Measurements from ENCODE around the gene DGUOK. TPM values are rescaled to one million over a fixed set of nuclear protein-coding genes. Genes with fewer than 3 reads are reported as not detected.

DGUOK gene
- total RNA-seq, 1 experiment from 2014 or later = 78.5 TPM

DNA sequence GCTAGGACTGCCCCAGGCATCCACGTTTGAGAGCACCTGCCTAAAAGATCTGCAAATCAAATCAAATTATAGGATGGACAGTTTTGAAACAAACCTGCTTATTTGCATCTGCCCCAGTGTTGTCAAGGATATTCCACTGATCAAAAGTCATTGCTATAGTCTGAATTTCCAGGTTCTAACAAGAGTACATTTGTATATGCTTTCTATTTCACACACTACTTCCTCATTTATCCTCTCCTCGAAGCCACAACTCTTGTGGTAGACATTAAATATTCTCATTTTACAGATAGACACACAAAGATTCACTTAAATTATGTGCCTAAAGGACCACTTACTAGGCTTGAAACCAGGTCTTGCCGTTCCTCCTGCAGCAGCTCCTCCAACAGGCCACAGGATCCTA, 46.2 kb downstream of the DGUOK start:
- CTCF ChIA-PET = no interaction called here

GRCh38 chr2:73975731-73976130, 49.1 kb downstream of the DGUOK start:
- TF ChIP-seq TCF7L2 (IDR thresholded peaks at IDR 0.05; ENCODE audit: low read depth, low read length) = no peak
- no peak for TF ChIP-seq POLR2AphosphoS5 (IDR thresholded peaks at IDR 0.05; ENCODE audit: low read depth, low read length)
- TF ChIP-seq REST (IDR thresholded peaks at IDR 0.05; ENCODE audit: insufficient read depth in 1 of 2, low read depth in 2 of 2, low read length in 1 of 2) = no peak
- TF ChIP-seq, protein P1, sequence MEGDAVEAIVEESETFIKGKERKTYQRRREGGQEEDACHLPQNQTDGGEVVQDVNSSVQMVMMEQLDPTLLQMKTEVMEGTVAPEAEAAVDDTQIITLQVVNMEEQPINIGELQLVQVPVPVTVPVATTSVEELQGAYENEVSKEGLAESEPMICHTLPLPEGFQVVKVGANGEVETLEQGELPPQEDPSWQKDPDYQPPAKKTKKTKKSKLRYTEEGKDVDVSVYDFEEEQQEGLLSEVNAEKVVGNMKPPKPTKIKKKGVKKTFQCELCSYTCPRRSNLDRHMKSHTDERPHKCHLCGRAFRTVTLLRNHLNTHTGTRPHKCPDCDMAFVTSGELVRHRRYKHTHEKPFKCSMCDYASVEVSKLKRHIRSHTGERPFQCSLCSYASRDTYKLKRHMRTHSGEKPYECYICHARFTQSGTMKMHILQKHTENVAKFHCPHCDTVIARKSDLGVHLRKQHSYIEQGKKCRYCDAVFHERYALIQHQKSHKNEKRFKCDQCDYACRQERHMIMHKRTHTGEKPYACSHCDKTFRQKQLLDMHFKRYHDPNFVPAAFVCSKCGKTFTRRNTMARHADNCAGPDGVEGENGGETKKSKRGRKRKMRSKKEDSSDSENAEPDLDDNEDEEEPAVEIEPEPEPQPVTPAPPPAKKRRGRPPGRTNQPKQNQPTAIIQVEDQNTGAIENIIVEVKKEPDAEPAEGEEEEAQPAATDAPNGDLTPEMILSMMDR (IDR thresholded peaks at IDR 0.05) = no peak
- H3K27ac ChIP-seq (ENCODE audit: low read length) = no peak overlapping the region
- POLR2A ChIA-PET = no interaction called here
- no peaks in the 10 kb centered on the region for H3K27me3 ChIP-seq (ENCODE audit: control insufficient read depth, insufficient read depth, low read length)
- H3K4me3 ChIP-seq (ENCODE audit: low read depth in 2 of 2, low read length in 2 of 2) = no peak overlapping the region
- in situ Hi-C loops (cut with HindIII; ENCODE audit: low pct_unique_long_range_greater_than_20kb, low sequenced_read_pairs) = no loop called here
- H3K9me3 ChIP-seq (ENCODE audit: control insufficient read depth, insufficient read depth, low read depth, low read length) = no peaks in the 10 kb centered on the region
- ATAC-seq (no peak), DNase-seq (ENCODE audit: low read depth, low spot score) (no peak)
- BruUV-seq (replicated peaks) = no TSS peak
- peaks cover 4% of the 10 kb centered on the region for H3K4me1 ChIP-seq (ENCODE audit: control insufficient read depth, insufficient read depth, low read length)
- CTCF ChIA-PET = interaction anchor here (0.6 kb wide), 1 partner anchor 296 kb away, joined by 3 read pairs; no protein-coding TSS in a partner anchor
- intact Hi-C loops (cut with micrococcal nuclease; ENCODE audit: unreplicated experiment) = no loop called here
- no peaks in the 10 kb centered on the region; the same call in 1 of the 2 replicates for H3K36me3 ChIP-seq (ENCODE audit: control insufficient read depth, insufficient read depth, low read length)

More for the DNA sequence above, 46.2 kb downstream of the DGUOK start:
- no peak overlapping the region for H3K27ac ChIP-seq (ENCODE audit: low read length)
- H3K4me1 ChIP-seq (ENCODE audit: control insufficient read depth, insufficient read depth, low read length) = no peaks in the 10 kb centered on the region
- intact Hi-C loops (cut with micrococcal nuclease; ENCODE audit: unreplicated experiment) (no loop called here), in situ Hi-C loops (cut with HindIII; ENCODE audit: low pct_unique_long_range_greater_than_20kb, low sequenced_read_pairs) (no loop called here)
- H3K36me3 ChIP-seq (ENCODE audit: control insufficient read depth, insufficient read depth, low read length) = no peaks in the 10 kb centered on the region
- no peak for ATAC-seq
- TF ChIP-seq, protein P1 (IDR thresholded peaks at IDR 0.05) = no peak
- TF ChIP-seq TCF7L2 (IDR thresholded peaks at IDR 0.05; ENCODE audit: low read depth, low read length) = no peak
- TF ChIP-seq POLR2AphosphoS5 (IDR thresholded peaks at IDR 0.05; ENCODE audit: low read depth, low read length) = no peak
- TF ChIP-seq SIN3A (IDR thresholded peaks at IDR 0.05; ENCODE audit: borderline replicate concordance, insufficient read depth, low read depth, low read length) = no peak
- TF ChIP-seq REST (IDR thresholded peaks at IDR 0.05; ENCODE audit: insufficient read depth in 1 of 2, low read depth in 2 of 2, low read length in 1 of 2) = no peak
- H3K9me3 ChIP-seq (ENCODE audit: control insufficient read depth, insufficient read depth, low read depth, low read length) = no peaks in the 10 kb centered on the region
- DNase-seq (ENCODE audit: low read depth, low spot score) = no peak
- H3K27me3 ChIP-seq (ENCODE audit: control insufficient read depth, insufficient read depth, low read length) = no peaks in the 10 kb centered on the region
- BruUV-seq (replicated peaks) = no TSS peak
- POLR2A ChIA-PET = no interaction called here
- H3K4me3 ChIP-seq (ENCODE audit: low read depth in 2 of 2, low read length in 2 of 2) = no peak overlapping the region
